ENCODE results near the gene SLC25A10. TPM values are rescaled to one million over a fixed set of nuclear protein-coding genes. Genes with fewer than 3 reads are reported as not detected.
A peak's percentile ranks its signal among the peaks of the same experiment; 100 is the strongest.
"Not testable (repeated sequence)": the region's sequence is repeated elsewhere in the genome, so short reads cannot be mapped to it uniquely, and the experiment has no call there.

SLC25A10 gene
- total and polyA plus RNA-seq, 2 donors: 8.3 to 11.9 TPM

GRCh38 chr17:81672954-81673353, 39.1 kb upstream of the SLC25A10 start:
- Histone ChIP-seq H3K36me3 (ENCODE audit: control insufficient read depth in 2 of 2, insufficient read depth in 2 of 2, low read length in 1 of 2) (peaks cover 56 to 62% of the 10 kb centered on the region in 2 donors), H3K4me1 (ENCODE audit: control insufficient read depth in 2 of 2, insufficient read depth in 2 of 2, low read length in 2 of 2) (peaks cover 0 to 3% of the 10 kb centered on the region in 2 donors), H3K27me3 (ENCODE audit: control insufficient read depth in 2 of 2, insufficient read depth in 1 of 2, low read length in 1 of 2) (no peaks in the 10 kb centered on the region), H3K4me3 (ENCODE audit: low read length in 2 of 2) (no peak overlapping the region), H3K9me3 (ENCODE audit: control insufficient read depth in 2 of 2, insufficient read depth in 1 of 2, low read length in 1 of 2) (no peaks in the 10 kb centered on the region), H3K27ac (ENCODE audit: low read depth in 1 of 2, low read length in 1 of 2) (no peak overlapping the region)
- WGBS: 98% methylated on average over 16 of the region's 16 CpGs
- no peak for DNase-seq (ENCODE audit: low read depth in 6 of 9, low spot score in 9 of 9)

- H3K36me3 ChIP-seq (ENCODE audit: control insufficient read depth in 2 of 2, insufficient read depth in 2 of 2, low read length in 1 of 2): peaks cover 51 to 62% of the 10 kb centered on the region in 2 donors
- WGBS: 97% methylated on average over 18 of the region's 18 CpGs
- H3K4me1 ChIP-seq (ENCODE audit: control insufficient read depth in 2 of 2, insufficient read depth in 2 of 2, low read length in 2 of 2): no peaks in the 10 kb centered on the region
- H3K9me3 ChIP-seq (ENCODE audit: control insufficient read depth in 2 of 2, insufficient read depth in 1 of 2, low read length in 1 of 2): no peaks in the 10 kb centered on the region
- no peak for DNase-seq (ENCODE audit: low read depth in 6 of 9, low spot score in 9 of 9)
- peak overlapping the region in 1 of 2 donors; percentile 31 for H3K27ac ChIP-seq (ENCODE audit: low read depth in 1 of 2, low read length in 1 of 2)
- H3K27me3 ChIP-seq (ENCODE audit: control insufficient read depth in 2 of 2, insufficient read depth in 1 of 2, low read length in 1 of 2): no peaks in the 10 kb centered on the region
- H3K4me3 ChIP-seq (ENCODE audit: low read length in 2 of 2): no peak overlapping the region
Measured at GRCh38 chr17:81673561-81674258, 38.4 kb upstream of the SLC25A10 start.

- WGBS: 62% methylated on average over 18 of the region's 18 CpGs
- H3K27ac ChIP-seq (ENCODE audit: low read depth in 1 of 2, low read length in 1 of 2); H3K9me3 ChIP-seq (ENCODE audit: control insufficient read depth in 2 of 2, insufficient read depth in 1 of 2, low read length in 1 of 2); DNase-seq (ENCODE audit: low read depth in 6 of 9, low spot score in 9 of 9); H3K4me3 ChIP-seq (ENCODE audit: low read length in 2 of 2); H3K4me1 ChIP-seq (ENCODE audit: control insufficient read depth in 2 of 2, insufficient read depth in 2 of 2, low read length in 2 of 2); H3K27me3 ChIP-seq (ENCODE audit: control insufficient read depth in 2 of 2, insufficient read depth in 1 of 2, low read length in 1 of 2): not testable (repeated sequence)
- H3K36me3 ChIP-seq (ENCODE audit: control insufficient read depth in 2 of 2, insufficient read depth in 2 of 2, low read length in 1 of 2): peaks cover 42 to 46% of the 10 kb centered on the region in 2 donors
Measured at GRCh38 chr17:81675515-81676221, 36.4 kb upstream of the SLC25A10 start.

- Histone ChIP-seq H3K27me3 (ENCODE audit: control insufficient read depth in 2 of 2, insufficient read depth in 1 of 2, low read length in 1 of 2) (no peaks in the 10 kb centered on the region), H3K4me1 (ENCODE audit: control insufficient read depth in 2 of 2, insufficient read depth in 2 of 2, low read length in 2 of 2) (no peaks in the 10 kb centered on the region), H3K9me3 (ENCODE audit: control insufficient read depth in 2 of 2, insufficient read depth in 1 of 2, low read length in 1 of 2) (no peaks in the 10 kb centered on the region), H3K36me3 (ENCODE audit: control insufficient read depth in 2 of 2, insufficient read depth in 2 of 2, low read length in 1 of 2) (peaks cover 40 to 42% of the 10 kb centered on the region in 2 donors), H3K27ac (ENCODE audit: low read depth in 1 of 2, low read length in 1 of 2) (no peak overlapping the region), H3K4me3 (ENCODE audit: low read length in 2 of 2) (no peak overlapping the region)
- no peak for DNase-seq (ENCODE audit: low read depth in 6 of 9, low spot score in 9 of 9)
- 95% methylated on average over 17 of the region's 17 CpGs for WGBS
Measured at GRCh38 chr17:81676906-81677305, 35.2 kb upstream of the SLC25A10 start.

- Histone ChIP-seq H3K27me3 (ENCODE audit: control insufficient read depth in 2 of 2, insufficient read depth in 1 of 2, low read length in 1 of 2) (no peaks in the 10 kb centered on the region), H3K27ac (ENCODE audit: low read depth in 1 of 2, low read length in 1 of 2) (no peak overlapping the region), H3K4me3 (ENCODE audit: low read length in 2 of 2) (no peak overlapping the region), H3K36me3 (ENCODE audit: control insufficient read depth in 2 of 2, insufficient read depth in 2 of 2, low read length in 1 of 2) (peaks cover 14 to 15% of the 10 kb centered on the region in 2 donors), H3K9me3 (ENCODE audit: control insufficient read depth in 2 of 2, insufficient read depth in 1 of 2, low read length in 1 of 2) (no peaks in the 10 kb centered on the region), H3K4me1 (ENCODE audit: control insufficient read depth in 2 of 2, insufficient read depth in 2 of 2, low read length in 2 of 2) (peaks cover 16 to 17% of the 10 kb centered on the region in 2 donors)
- DNase-seq (ENCODE audit: low read depth in 6 of 9, low spot score in 9 of 9): no peak
- 97% methylated on average over 11 of the region's 11 CpGs for WGBS
Measured at GRCh38 chr17:81680150-81680549, 31.9 kb upstream of the SLC25A10 start.

- Histone ChIP-seq H3K27ac (ENCODE audit: low read depth in 1 of 2, low read length in 1 of 2) (no peak overlapping the region), H3K36me3 (ENCODE audit: control insufficient read depth in 2 of 2, insufficient read depth in 2 of 2, low read length in 1 of 2) (peaks cover 16 to 27% of the 10 kb centered on the region in 2 donors), H3K9me3 (ENCODE audit: control insufficient read depth in 2 of 2, insufficient read depth in 1 of 2, low read length in 1 of 2) (no peaks in the 10 kb centered on the region), H3K4me3 (ENCODE audit: low read length in 2 of 2) (no peak overlapping the region), H3K27me3 (ENCODE audit: control insufficient read depth in 2 of 2, insufficient read depth in 1 of 2, low read length in 1 of 2) (no peaks in the 10 kb centered on the region), H3K4me1 (ENCODE audit: control insufficient read depth in 2 of 2, insufficient read depth in 2 of 2, low read length in 2 of 2) (peaks cover 16 to 25% of the 10 kb centered on the region in 2 donors)
- no peak for DNase-seq (ENCODE audit: low read depth in 6 of 9, low spot score in 9 of 9)
- WGBS: 96% methylated on average over 17 of the region's 17 CpGs
Measured at GRCh38 chr17:81681672-81682071, 30.4 kb upstream of the SLC25A10 start.

- 51% methylated on average over 19 of the region's 19 CpGs for WGBS
- H3K9me3 ChIP-seq (ENCODE audit: control insufficient read depth in 2 of 2, insufficient read depth in 1 of 2, low read length in 1 of 2): no peaks in the 10 kb centered on the region
- H3K36me3 ChIP-seq (ENCODE audit: control insufficient read depth in 2 of 2, insufficient read depth in 2 of 2, low read length in 1 of 2): peaks cover 25 to 37% of the 10 kb centered on the region in 2 donors
- H3K4me1 ChIP-seq (ENCODE audit: control insufficient read depth in 2 of 2, insufficient read depth in 2 of 2, low read length in 2 of 2): peaks cover 16 to 25% of the 10 kb centered on the region in 2 donors
- no peak for DNase-seq (ENCODE audit: low read depth in 6 of 9, low spot score in 9 of 9)
- peak overlapping the region in 1 of 2 donors; percentile 33 for H3K27ac ChIP-seq (ENCODE audit: low read depth in 1 of 2, low read length in 1 of 2)
- peak overlapping the region; percentile 93 to 99 for H3K4me3 ChIP-seq (ENCODE audit: low read length in 2 of 2)
- H3K27me3 ChIP-seq (ENCODE audit: control insufficient read depth in 2 of 2, insufficient read depth in 1 of 2, low read length in 1 of 2): no peaks in the 10 kb centered on the region
Measured at GRCh38 chr17:81682565-81683207, 29.4 kb upstream of the SLC25A10 start.

- peak overlapping the region; percentile 93 to 99 for H3K4me3 ChIP-seq (ENCODE audit: low read length in 2 of 2)
- H3K27me3 ChIP-seq (ENCODE audit: control insufficient read depth in 2 of 2, insufficient read depth in 1 of 2, low read length in 1 of 2): no peaks in the 10 kb centered on the region
- peaks cover 30 to 42% of the 10 kb centered on the region in 2 donors for H3K36me3 ChIP-seq (ENCODE audit: control insufficient read depth in 2 of 2, insufficient read depth in 2 of 2, low read length in 1 of 2)
- no peaks in the 10 kb centered on the region for H3K9me3 ChIP-seq (ENCODE audit: control insufficient read depth in 2 of 2, insufficient read depth in 1 of 2, low read length in 1 of 2)
- under 1% methylated on average over 37 of the region's 37 CpGs for WGBS
- H3K27ac ChIP-seq (ENCODE audit: low read depth in 1 of 2, low read length in 1 of 2): peak overlapping the region; percentile 47 to 83
- H3K4me1 ChIP-seq (ENCODE audit: control insufficient read depth in 2 of 2, insufficient read depth in 2 of 2, low read length in 2 of 2): peaks cover 16 to 25% of the 10 kb centered on the region in 2 donors
- DNase-seq (ENCODE audit: low read depth in 6 of 9, low spot score in 9 of 9): peak in 2 of 9 donors; percentile 14 to 18
Measured at GRCh38 chr17:81683208-81683583, 28.9 kb upstream of the SLC25A10 start.
